ENCODE data around the gene CLSTN2.

The CLSTN2 gene

GRCh38 chr3:140456974-140457373 lies 522.0 kb downstream of the CLSTN2 start:
- DNase-seq (ENCODE audit: low read depth) = no peak

DNA sequence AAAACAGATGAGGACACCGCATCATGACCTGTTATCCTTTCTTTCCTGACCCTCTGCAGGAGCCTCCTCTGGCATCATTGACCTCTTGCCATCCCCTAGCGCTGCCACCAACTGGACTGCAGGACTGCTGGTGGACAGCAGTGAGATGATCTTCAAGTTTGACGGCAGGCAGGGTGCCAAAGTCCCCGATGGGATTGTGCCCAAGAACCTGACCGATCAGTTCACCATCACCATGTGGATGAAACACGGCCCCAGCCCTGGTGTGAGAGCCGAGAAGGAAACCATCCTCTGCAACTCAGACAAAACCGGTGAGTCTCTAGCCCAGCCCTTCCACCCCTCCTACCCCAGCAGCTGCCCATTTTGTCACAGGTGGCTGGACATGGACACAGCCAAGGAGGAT lies 524.5 kb downstream of the CLSTN2 start:
- DNase-seq (ENCODE audit: low read depth) = no peak

DNA sequence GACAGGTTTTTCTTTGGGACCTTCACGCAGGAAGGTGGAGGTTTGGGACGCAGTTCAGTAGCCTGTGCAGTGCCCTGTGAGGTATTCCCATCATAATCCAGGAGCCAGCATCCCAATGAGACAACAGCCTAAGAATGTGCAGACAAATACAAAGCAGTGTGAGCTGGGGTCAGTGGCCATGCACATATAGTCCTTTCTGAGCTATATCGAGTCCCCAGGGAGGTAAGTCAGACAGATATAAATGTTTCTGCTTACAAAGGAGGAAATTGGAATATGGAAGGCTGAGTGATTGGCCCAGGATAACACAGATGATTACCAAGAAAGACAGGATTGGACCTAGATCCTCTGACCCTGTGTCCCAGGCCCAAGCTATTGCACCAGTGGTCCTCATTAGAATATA lies 526.3 kb downstream of the CLSTN2 start:
- no peak for DNase-seq (ENCODE audit: low read depth)

DNA sequence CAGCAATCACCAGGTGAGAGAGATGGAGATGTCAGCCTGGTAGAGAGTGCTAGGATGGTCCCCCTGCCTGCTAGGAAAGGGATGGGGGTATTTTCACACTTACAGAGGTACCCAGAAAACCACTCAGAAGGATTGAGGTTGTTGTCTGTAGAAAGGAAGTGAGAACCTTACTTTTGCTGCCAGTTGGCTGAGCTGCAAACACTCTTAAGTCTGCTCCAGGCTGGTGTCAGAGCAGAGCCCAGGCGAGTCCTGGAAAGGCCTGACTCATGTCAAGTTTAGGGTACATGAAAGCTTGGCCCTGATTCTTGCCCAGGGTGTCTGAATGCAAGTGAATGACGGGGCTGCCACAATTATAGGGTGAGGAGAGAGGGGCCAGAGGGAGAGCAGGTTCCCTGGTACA lies 528.4 kb downstream of the CLSTN2 start:
- no peak for DNase-seq (ENCODE audit: low read depth)

DNA sequence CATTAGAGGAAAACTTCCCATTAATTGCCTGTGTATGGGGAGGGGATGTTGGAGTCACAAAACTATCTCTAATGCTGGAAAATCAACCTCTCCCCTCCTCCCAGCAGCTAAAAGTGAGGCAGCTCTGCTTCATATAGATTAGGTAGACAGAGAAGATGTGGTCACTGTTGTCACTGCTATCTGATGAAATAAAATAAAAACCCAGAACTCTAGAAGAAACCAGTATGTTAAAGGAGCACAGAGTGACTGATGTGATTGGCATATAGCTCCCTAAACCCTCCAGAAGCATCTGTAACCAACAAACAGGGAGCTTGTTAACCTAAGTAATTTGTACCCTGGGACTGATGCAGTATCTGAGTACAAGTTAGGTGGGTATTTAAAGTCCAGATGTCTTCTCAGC lies 531.0 kb downstream of the CLSTN2 start:
- DNase-seq (ENCODE audit: low read depth) = no peak

DNA sequence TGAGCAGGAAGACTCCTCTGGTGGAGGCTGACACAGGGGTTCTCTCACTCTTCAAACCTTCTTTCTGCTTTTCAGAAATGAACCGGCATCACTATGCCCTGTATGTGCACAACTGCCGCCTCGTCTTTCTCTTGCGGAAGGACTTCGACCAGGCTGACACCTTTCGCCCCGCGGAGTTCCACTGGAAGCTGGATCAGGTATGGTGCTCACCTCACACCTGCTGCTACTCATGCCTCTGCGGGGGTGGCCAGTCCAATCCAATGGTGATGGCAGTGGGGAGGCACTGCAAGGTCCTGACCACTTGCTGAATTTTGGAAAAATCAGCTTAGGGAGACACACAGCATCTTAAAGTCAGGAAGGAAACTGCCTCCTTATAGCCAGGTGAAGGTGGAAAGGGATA lies 531.5 kb downstream of the CLSTN2 start:
- no peak for DNase-seq (ENCODE audit: low read depth)

DNA sequence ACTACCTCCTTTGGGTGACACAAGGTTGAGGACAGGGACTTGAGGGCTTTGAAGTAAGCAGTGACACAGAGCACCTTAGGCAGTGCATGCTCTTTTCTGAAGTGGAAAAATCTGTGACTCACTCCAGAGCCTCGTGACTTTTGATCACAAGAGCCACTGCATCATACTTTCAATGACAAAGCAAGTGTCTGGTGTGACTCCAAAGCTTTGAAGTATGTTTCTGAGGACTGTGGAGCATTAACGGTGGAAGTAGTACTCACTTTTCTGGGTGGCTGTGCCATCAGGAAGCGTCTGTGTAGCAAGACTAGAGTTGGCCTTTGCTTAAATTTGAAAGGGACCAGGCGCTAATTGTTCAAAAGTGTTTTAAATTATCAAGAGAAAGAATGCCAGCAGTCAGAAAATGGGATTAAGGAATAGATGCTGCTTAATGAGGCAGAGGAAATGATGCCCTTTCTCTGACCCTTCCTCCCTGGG lies 532.2 kb downstream of the CLSTN2 start:
- DNase-seq (ENCODE audit: low read depth) = no peak

DNA sequence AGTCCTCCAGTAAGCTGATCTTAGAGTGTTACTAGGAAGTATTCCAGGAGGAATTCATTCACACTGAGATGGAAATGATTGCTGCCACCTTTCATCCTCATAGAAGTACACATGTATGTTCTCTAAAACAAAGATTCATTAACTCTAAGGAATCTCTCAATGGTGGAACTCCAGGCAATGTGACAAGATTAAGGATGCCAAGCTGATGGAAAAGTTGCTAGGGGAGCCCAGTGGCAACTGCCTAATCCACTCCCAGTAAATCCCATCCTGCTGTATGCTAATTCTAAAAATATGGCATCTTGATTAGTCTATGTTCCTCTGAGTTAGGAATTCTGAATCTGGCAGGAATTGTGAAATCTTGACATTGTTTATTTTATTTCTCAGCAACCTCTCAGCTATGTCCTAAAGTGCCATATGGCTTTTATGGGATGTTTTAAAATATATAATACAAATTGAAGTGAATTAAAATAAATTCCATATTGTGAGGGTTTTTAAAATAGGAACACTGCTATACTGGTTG lies 532.9 kb downstream of the CLSTN2 start:
- no peak for DNase-seq (ENCODE audit: low read depth)

GRCh38 chr3:140468407-140468806 lies 533.4 kb downstream of the CLSTN2 start:
- DNase-seq (ENCODE audit: low read depth) = no peak

DNA sequence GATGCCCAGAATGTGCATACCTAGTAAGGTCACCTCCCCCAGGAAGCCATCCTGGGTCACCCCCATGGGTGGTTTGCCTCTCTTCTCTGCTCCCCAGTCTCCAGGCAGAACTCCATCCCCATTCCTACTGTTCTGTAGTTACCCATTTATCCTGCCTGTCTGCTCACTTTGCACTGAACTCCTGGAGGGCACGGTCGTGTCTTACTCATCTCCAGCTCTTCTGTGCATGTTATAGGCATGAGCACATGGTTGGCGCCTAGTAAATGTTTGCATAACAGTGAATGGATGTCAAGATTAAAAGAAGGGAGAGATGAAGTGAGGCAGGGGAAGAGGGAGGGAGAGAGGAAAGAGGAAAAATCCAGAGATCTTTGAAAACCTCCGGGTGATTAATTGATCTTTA lies 534.5 kb downstream of the CLSTN2 start:
- no peak for DNase-seq (ENCODE audit: low read depth)

- no peak for DNase-seq (ENCODE audit: low read depth)
Observed at GRCh38 chr3:140470211-140470610, 535.2 kb downstream of the CLSTN2 start.

- no peak for DNase-seq (ENCODE audit: low read depth)
Observed at GRCh38 chr3:140470962-140471361, 536.0 kb downstream of the CLSTN2 start.

GRCh38 chr3:140472306-140473020 lies 537.5 kb downstream of the CLSTN2 start:
- DNase-seq (ENCODE audit: low read depth) = no peak

DNA sequence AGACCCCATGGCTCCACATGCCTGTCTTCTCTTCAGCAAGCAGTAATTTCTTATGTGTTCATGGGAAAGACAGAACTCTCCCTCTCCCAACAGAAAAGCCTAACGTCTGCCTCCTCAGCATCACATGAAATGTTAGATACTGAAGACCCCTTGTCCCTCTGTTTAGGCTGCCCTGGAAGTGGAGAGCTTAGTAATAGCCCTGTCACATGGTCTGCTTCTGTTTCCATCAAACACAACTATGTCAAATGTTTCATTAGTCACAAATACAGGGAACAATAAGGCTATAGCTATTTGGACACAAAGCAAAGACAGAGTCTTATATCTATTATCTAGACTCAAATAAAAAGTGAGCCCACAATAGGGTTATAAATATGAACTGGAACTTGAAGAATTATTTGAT lies 552.6 kb downstream of the CLSTN2 start:
- DNase-seq (ENCODE audit: low read depth) = no peak

DNA sequence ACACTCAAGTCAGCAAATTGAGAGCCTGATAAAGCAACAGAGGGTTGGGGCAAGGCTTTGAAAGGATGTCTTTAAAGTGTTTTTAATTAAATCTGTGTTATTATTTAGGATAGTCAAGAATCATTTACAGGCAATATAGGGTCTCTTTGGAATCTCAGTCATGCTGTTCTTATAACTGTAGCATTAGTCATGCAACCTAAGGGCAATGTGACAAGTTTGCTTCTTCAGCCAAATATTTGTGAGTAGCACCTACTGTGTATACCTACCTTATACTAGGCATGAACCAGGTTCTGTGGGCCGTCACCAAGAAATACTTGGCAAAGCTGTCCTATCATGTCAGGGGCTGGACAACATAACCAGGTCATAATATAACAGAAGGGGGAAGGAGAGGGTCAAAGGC lies 558.3 kb downstream of the CLSTN2 start:
- no peak for DNase-seq (ENCODE audit: low read depth)

DNA sequence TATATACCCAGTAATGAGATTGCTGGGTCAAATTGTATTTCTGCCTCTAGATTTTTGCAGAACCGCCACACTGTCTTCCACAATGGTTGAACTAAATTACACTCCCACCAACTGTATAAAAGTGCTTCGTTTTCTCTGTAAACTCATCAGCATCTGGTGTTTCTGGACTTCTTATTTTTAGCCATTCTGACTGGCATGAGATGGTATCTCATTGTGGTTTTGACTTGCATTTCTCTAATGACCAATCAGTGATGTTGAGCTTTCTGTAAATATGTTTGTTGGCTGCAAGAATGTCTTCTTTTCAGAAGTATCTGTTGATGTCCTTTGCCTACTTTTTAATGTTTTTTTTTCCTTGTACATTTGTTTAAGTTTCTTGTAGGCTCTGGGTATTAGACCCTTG lies 560.0 kb downstream of the CLSTN2 start:
- no peak for DNase-seq (ENCODE audit: low read depth)

DNA sequence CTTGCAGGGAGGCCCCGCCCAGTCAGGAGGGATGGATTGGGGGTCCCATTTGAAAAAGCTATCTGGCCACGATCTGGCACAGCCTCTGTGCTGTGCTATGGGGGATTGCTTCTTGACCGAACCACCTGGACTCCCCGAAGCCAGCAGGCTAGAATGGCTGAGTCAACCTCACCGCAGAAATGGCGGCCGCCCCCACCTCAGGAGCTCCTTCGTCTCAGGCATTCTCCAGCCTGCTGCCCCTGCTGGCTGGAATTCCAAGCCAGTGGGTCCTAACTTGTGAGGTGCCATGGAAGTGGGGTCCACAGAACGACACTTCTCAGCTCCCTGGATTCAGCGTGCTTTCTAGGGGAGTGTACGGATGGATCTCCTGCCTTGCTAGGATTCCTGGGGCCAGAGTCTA lies 562.3 kb downstream of the CLSTN2 start:
- DNase-seq (ENCODE audit: low read depth) = no peak

GRCh38 chr3:140499114-140499757 lies 564.3 kb downstream of the CLSTN2 start:
- DNase-seq (ENCODE audit: low read depth) = no peak

DNA sequence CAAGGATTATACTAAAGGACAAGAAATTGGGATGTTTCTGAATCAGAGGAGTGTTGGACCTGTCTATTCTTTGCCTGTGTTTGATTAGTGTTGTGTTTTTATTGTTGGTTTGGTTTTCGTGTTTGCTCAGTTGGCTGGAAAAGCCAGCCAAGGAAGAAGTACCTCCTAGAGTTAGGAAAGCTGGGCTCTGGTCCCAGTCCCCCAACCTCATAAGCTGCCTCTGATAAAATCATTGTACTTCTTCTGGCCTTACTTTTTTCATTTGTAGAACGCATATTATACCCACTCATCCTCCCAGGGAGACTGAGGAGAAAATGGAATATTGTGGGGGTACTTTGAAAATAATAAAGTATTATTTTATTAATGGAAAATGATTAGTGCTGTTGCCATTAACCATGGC lies 565.5 kb downstream of the CLSTN2 start:
- no peak for DNase-seq (ENCODE audit: low read depth)

DNA sequence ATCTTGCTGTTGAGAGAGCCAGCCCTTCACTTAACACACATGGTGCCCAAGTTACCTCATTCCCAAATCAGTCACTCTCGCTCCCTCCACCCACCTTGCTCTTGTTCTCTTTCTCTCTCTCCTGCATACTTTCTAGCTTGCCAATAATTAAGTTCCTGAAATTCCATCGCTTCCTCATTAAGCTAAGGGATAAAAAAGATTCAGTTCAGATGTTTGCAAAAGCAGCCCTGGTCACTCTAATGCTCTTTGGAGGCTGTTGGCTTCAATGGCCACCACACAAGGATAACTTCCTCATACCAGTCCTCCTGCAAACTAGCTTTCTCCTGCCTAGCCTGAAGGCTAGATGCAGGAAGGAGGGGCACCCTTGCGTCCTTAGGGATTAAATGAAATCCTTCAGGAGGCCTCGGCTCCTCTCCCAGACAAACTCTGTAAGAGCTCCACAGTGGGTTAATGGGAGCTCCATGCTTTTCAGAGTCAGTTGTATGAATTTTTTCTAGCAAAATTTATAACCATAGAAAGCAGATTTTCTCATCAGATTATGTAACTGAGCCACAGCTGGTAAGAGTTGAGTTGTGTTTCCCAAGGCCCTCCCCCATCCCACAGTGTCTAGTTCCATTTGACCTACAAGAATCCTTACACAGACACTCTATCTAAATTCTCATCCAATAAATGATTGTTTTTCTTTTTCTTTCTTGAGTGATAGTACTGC lies 566.2 kb downstream of the CLSTN2 start:
- DNase-seq (ENCODE audit: low read depth) = no peak

- DNase-seq (ENCODE audit: low read depth) = no peak
Observed at GRCh38 chr3:140501770-140502364, 566.9 kb downstream of the CLSTN2 start.

DNA sequence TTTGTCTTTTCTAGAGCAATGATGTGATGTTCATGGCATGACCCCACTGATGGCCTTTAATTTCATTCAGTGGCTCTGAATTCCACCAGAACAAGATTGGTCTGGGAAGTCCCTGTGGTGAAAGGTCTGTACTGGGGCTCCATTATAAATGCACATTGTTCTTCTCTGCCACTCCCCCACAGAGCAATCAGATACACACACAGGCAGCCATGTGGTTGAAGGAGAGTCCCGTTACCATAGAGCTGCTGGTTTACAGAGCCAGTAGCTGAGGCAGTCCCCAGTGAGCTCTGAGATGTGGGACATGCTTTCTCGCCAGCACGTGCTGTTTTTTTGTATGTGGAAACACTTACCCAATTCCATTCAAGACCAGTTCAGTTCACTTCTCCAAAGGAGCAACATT lies 570.2 kb downstream of the CLSTN2 start:
- no peak for DNase-seq (ENCODE audit: low read depth)

DNA sequence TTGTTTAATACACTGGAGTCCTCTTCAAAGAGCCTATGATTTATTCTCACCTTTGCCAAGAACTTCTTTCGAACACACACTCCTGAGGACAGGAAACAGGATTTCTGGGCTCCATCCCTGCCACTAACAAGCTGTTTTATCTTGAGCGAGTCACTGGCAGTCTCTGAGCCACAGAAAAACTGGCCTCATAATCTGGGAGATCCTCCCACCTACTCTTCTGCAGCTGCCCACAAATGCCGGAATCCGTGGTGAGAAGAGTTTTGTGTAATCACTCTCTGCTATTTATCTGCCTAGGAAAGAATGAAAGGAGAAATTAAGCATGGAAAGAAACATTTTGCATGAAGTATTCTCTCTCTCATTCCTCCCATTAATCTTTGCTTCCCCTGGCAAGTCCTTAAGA lies 570.9 kb downstream of the CLSTN2 start:
- no peak for DNase-seq (ENCODE audit: low read depth)
